PFSK-1 (cell line): ENCODE results near the gene SRP19. TPM values are rescaled to one million over a fixed set of nuclear protein-coding genes. Genes with fewer than 3 reads are reported as not detected.

ENCODE experiments used
- FOXP2 ChIP-seq: optimal IDR thresholded peaks from 2 replicates; pipeline ENCODE3; 2011; ENCODE audit warnings: borderline replicate concordance, control low read depth, inconsistent platforms; ENCODE audit not compliant: insufficient read depth; ENCODE audit errors: extremely low read length, extremely low read depth
- POLR2AphosphoS5 ChIP-seq: IDR thresholded peaks from 2 replicates; pipeline ENCODE4 v1.6.1; 2012; ENCODE audit warnings: low read depth, mild to moderate bottlenecking, control low read depth, low read length, moderate library complexity
- REST ChIP-seq, 2 experiments: IDR thresholded peaks; 2 replicates each; pipeline versions ENCODE4 v1.6.1 to v1.8.0; 2011 to 2012; ENCODE audit warnings: low read depth in 2 of 2, low read length in 2 of 2, control low read depth in 1 of 2, inconsistent platforms in 1 of 2, mild to moderate bottlenecking in 1 of 2, moderate library complexity in 1 of 2; ENCODE audit not compliant: insufficient read depth in 1 of 2
- SIN3A ChIP-seq: IDR thresholded peaks from 2 replicates; pipeline ENCODE4 v1.6.1; 2012; ENCODE audit warnings: mild to moderate bottlenecking, low read length, moderate library complexity, borderline replicate concordance; ENCODE audit not compliant: insufficient read depth
- TAF1 ChIP-seq: IDR thresholded peaks from 2 replicates; pipeline ENCODE4 v1.6.1; 2012; ENCODE audit warnings: low read length, control low read depth, borderline replicate concordance; ENCODE audit not compliant: insufficient read depth
- polyA plus RNA-seq: library from polyadenylated mRNA; unstranded; fragments of >200 nt; gene quantifications from one replicate; pipeline ENCODE4 v1.2.1, GENCODE V29; 2012; ENCODE audit warnings: low read depth, missing spikeins; ENCODE audit not compliant: insufficient read length

Gene SRP19
- polyA plus RNA-seq: 51.4 TPM

GRCh38 chr5:112860929-112861637 is at the start of gene SRP19:
TSS of gene SRP19 (plus strand) at chr5:112861287. CDS start at chr5:112861377, 90 bp downstream.
- TF ChIP-seq TAF1 (peak; percentile 87; the same call in 1 of the 2 replicates), REST (IDR thresholded peaks at IDR 0.05; ENCODE audit: insufficient read depth in 1 of 2, low read depth in 2 of 2, low read length in 2 of 2) (no peak), FOXP2 (no peak), POLR2AphosphoS5 (peak; percentile 93)

DNA sequence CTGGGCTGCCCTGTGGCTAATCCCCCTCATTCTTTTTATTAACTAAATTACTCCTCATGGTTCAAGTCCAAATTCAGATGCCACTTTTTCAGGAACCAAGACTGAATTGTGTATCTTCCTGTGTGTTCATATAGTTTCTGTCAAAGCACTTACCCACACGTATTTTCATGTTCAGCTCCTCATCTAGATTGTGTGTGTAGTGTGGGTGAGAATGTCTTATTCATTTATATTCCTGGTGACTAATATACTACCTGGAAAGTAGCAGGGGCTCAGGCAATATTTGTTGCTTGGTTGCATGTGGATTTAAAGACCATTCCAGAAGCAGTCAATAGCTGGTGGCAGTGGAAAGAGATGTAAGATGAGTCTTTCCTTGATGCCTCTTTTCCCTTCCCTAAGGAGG is 48.5 kb upstream of the SRP19 start:
- no peak for TF ChIP-seq FOXP2
- no peak for TF ChIP-seq POLR2AphosphoS5

DNA sequence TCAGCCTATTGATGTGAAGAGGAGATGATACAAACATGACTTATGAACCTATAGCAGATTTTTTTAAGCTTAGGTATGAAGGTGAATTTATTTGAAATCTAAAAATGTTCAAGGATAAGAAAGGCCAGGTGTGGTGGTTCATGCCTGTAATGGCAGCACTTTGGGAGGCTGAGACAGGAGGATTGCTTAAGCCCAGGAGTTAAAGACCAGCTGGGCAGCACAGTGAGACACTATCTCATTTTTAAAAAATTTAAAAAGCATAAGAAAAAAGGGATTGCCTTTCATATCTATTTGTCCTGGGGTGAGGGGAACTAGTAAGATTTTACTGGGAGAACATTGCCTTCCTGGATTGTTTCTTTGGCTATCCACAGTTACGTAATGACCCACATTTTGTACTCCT is 40.8 kb upstream of the SRP19 start:
- TF ChIP-seq SIN3A: no peak
- no peak for TF ChIP-seq TAF1
- no peak for TF ChIP-seq POLR2AphosphoS5
- no peak for TF ChIP-seq REST (IDR thresholded peaks at IDR 0.05; ENCODE audit: insufficient read depth in 1 of 2, low read depth in 2 of 2, low read length in 2 of 2)
- TF ChIP-seq FOXP2: no peak

GRCh38 chr5:112822456-112822855 is 38.6 kb upstream of the SRP19 start:
- TF ChIP-seq TAF1: no peak
- TF ChIP-seq POLR2AphosphoS5: no peak
- no peak for TF ChIP-seq SIN3A
- TF ChIP-seq REST (IDR thresholded peaks at IDR 0.05; ENCODE audit: insufficient read depth in 1 of 2, low read depth in 2 of 2, low read length in 2 of 2): no peak
- no peak for TF ChIP-seq FOXP2

GRCh38 chr5:112823181-112823580 is 37.9 kb upstream of the SRP19 start:
- no peak for TF ChIP-seq TAF1
- TF ChIP-seq SIN3A: no peak
- TF ChIP-seq REST (IDR thresholded peaks at IDR 0.05; ENCODE audit: insufficient read depth in 1 of 2, low read depth in 2 of 2, low read length in 2 of 2): no peak
- no peak for TF ChIP-seq POLR2AphosphoS5
- no peak for TF ChIP-seq FOXP2
